ENCODE measurements around the gene RNF130. TPM values are rescaled to one million over a fixed set of nuclear protein-coding genes. Genes with fewer than 3 reads are reported as not detected.

The RNF130 gene
- polyA plus RNA-seq, 3 donors from 2014 or later = 24.8 to 42.8 (median 38.2) TPM

DNA sequence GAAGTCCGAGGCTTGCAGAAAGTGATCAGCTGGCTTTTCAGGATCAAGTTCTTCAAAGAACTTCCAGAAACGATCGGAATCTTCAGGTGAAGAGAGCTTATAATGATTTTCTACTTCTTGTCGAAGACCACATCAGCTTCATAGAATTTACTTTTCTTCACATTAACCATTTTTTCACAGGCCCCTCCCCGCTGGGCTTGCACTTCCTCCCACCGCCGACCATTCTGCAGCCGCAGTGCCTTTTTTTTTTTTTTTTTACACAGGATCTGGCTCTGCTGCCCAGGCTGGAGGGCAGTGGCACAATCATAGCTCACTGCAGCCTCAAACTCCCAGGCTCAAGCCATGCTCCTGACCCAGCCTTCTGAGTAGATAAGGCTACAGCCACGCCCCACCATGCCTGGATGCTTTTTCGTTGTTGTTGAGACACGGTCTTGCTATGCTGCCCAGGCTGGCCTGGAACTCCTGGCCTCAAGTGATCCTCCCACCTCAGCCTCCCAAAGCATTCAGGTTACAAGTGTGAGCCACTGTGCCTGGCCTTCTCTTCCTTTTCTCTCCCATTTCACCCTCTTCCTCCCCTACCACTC is 15.3 kb upstream of the RNF130 start:
- peaks cover 25 to 41% (median 32%) of the 10 kb centered on the region in 3 donors for H3K27me3 Mint-ChIP-seq (ENCODE audit: low read depth in 3 of 3)
- H3K27ac Mint-ChIP-seq = peak overlapping the region; percentile 43 to 84 (median 71)
- peak; percentile 69 to 70 (median 70) for DNase-seq
- H3K9me3 Mint-ChIP-seq = no peaks in the 10 kb centered on the region
- H3K4me1 Mint-ChIP-seq = peaks cover 48 to 51% of the 10 kb centered on the region in 2 donors
- H3K4me3 Mint-ChIP-seq = peak overlapping the region; percentile 68 to 89 (median 77)
- H3K36me3 Mint-ChIP-seq = no peaks in the 10 kb centered on the region

DNA sequence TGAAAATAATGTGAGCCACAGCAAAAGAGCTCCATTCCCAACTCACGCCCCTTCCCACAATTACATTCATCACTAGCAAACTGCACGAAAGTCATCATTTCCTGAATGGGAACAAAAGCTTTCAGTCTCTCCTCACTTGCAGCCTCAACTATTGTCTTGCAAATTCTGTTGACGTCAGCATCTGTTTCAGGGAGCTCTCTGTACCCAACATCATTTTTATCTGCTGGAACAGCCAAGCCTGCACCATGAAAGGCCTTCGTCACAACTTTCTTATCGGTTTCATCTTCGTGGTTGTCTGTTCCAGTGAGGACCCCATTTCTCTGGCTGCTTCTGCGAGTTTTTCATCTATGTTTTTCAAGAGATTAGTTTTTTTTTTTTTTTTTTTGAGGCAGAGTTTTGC is 14.3 kb upstream of the RNF130 start:
- Mint-ChIP-seq H3K4me3 (peak overlapping the region; percentile 55 to 89 (median 75)), H3K4me1 (peaks cover 49 to 50% of the 10 kb centered on the region in 2 donors), H3K27ac (peak overlapping the region in 4 of 6 donors; percentile 5 to 75 (median 46)), H3K36me3 (no peaks in the 10 kb centered on the region), H3K9me3 (no peaks in the 10 kb centered on the region), H3K27me3 (ENCODE audit: low read depth in 3 of 3) (peaks cover 23 to 42% (median 39%) of the 10 kb centered on the region in 3 donors)
- DNase-seq = peak; percentile 43 to 64 (median 61)

GRCh38 chr5:180084638-180085561 is 13.3 kb upstream of the RNF130 start:
- H3K36me3 Mint-ChIP-seq = no peaks in the 10 kb centered on the region
- H3K9me3 Mint-ChIP-seq = no peaks in the 10 kb centered on the region
- H3K27ac Mint-ChIP-seq = no peak overlapping the region
- peak in 1 of 3 donors; percentile 19 for DNase-seq
- H3K27me3 Mint-ChIP-seq (ENCODE audit: low read depth in 3 of 3) = peaks cover 27 to 45% (median 40%) of the 10 kb centered on the region in 3 donors
- peaks cover 54% of the 10 kb centered on the region in 2 donors for H3K4me1 Mint-ChIP-seq
- peak overlapping the region in 4 of 5 donors; percentile 30 to 83 (median 58) for H3K4me3 Mint-ChIP-seq

GRCh38 chr5:180083529-180084060 is 12.0 kb upstream of the RNF130 start:
- no peak overlapping the region for H3K4me3 Mint-ChIP-seq
- no peak overlapping the region for H3K27ac Mint-ChIP-seq
- no peaks in the 10 kb centered on the region for H3K9me3 Mint-ChIP-seq
- no peak for DNase-seq
- peaks cover 27 to 48% (median 45%) of the 10 kb centered on the region in 3 donors for H3K27me3 Mint-ChIP-seq (ENCODE audit: low read depth in 3 of 3)
- H3K4me1 Mint-ChIP-seq = peaks cover 54 to 63% of the 10 kb centered on the region in 2 donors
- H3K36me3 Mint-ChIP-seq = no peaks in the 10 kb centered on the region

DNA sequence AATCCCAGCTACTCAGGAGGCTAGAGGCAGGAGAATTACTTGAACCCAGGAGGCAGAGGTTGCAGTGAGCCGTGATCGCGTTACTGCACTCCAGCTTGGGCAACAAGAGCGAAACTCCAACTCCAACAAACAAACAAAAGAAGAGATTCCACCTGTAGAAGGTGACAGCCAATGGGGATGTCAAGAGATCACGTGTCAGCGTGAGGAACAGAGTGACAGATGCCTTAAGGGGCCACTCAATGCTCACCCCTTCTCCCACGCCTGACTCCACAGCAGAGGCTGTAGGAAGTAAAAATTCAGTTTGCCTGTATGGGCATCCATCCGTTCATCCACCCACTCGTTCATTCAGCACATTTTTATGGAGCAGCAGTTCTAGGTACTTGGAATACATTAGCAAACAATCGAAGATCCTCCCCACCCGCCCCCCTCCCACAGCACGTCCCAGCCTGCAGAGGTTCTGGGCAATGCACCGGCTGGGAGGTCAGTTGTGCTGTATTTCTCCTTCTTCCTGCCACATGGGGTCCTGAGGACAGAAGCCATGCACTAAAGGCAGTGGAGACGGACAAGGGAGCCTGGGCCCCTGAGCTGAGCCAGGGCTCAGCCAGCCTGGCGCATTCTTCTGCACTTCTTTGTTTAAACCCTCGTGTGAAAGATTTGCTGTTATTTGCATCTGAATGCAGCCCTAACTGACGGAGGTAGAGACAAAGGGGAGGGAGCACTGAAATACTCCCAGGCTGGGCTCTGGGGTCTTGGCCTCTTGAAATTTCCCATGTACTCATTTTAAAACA is 11.3 kb upstream of the RNF130 start:
- Mint-ChIP-seq H3K4me1 (peaks cover 47 to 56% of the 10 kb centered on the region in 2 donors), H3K27me3 (ENCODE audit: low read depth in 3 of 3) (peaks cover 26 to 49% (median 44%) of the 10 kb centered on the region in 3 donors), H3K9me3 (no peaks in the 10 kb centered on the region), H3K27ac (no peak overlapping the region), H3K4me3 (peak overlapping the region in 1 of 5 donors; percentile 13), H3K36me3 (no peaks in the 10 kb centered on the region)
- no peak for DNase-seq

GRCh38 chr5:180081481-180081880 is 9.9 kb upstream of the RNF130 start:
- Mint-ChIP-seq H3K4me3 (no peak overlapping the region), H3K27ac (no peak overlapping the region), H3K27me3 (ENCODE audit: low read depth in 3 of 3) (peaks cover 20 to 42% (median 38%) of the 10 kb centered on the region in 3 donors), H3K36me3 (no peaks in the 10 kb centered on the region), H3K4me1 (peaks cover 38 to 44% of the 10 kb centered on the region in 2 donors), H3K9me3 (no peaks in the 10 kb centered on the region)
- DNase-seq = no peak

DNA sequence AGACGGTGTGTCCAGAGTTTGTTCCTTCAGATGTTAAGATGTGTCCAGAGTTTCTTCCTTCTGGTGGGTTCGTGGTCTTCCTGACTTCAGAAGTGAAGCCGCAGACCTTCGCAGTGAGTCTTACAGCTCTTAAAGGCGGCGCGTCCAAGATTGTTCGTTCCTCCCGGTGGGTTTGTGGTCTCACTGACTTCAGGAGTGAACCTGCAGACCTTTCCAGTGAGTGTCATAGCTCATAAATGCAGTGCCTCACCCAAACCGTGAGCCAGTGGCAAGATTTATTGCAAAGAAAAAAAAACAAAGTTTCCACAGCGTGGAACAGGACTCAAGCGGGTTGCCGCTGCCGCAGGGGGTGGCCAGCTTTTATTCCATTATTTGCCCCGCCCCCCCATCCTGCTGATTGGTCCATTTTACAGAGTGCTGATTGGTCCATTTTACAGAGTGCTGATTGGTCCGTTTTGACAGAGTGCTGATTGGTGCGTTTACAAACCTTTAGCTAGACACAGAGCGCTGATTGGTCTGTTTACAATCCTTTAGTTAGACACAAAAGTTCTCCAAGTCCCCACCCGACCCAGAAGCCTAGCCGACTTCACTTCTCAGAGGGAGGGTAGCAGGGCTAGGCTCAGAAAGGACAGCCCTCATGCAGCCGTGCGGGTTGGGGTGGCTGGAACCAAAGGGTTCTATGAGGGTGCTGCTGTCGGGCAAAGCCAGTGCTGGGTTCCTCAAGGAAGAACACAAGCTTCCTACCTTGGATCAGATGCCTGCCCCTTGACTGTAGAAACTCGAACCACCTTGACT is 9.1 kb upstream of the RNF130 start:
- H3K4me1 Mint-ChIP-seq = peaks cover 30 to 36% of the 10 kb centered on the region in 2 donors
- H3K27me3 Mint-ChIP-seq (ENCODE audit: low read depth in 3 of 3) = peaks cover 22 to 36% (median 34%) of the 10 kb centered on the region in 3 donors
- H3K36me3 Mint-ChIP-seq = no peaks in the 10 kb centered on the region
- DNase-seq = peak; percentile 43 to 54 (median 47)
- H3K4me3 Mint-ChIP-seq = peak overlapping the region; percentile 73 to 89 (median 82)
- no peaks in the 10 kb centered on the region for H3K9me3 Mint-ChIP-seq
- peak overlapping the region in 1 of 6 donors; percentile 19 for H3K27ac Mint-ChIP-seq

DNA sequence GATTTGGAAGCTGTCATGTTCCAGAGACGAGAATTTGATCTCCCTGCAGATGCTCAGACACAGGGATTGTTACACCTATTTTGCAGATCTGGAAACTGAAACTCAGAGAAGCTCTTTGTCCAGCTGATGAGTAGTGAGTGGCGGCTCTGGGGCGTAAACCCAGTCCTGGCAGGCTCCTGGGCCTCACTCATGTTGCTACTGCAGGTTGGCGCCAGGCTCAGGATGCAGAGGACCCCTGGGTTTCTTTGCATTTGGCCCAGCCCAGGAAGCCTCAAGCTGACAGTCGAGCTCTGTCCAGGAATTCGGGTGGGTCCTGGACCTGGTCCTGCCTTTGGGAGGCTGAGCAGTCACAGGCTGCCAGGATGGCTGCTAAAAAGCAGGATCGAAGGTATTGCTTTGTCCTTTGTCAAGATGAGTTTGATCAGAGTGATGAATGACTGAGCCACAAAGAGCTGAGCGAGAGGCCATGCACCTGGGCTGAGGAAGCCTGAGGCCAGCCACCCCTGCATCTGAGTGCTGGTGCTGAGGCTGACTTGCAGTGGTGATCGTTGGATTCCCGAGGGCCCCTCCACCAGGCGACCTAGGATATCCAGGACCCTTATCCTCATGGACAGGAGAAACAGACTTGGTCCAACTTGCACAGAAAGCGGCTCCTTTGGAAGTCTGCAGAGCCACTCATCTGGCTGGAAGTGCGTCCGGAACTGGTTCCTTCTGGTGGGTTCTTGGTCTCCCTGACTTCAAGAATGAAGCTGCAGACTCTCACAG is 8.3 kb upstream of the RNF130 start:
- H3K27me3 Mint-ChIP-seq (ENCODE audit: low read depth in 3 of 3) = peaks cover 22 to 34% (median 33%) of the 10 kb centered on the region in 3 donors
- H3K4me1 Mint-ChIP-seq = peaks cover 22 to 28% of the 10 kb centered on the region in 2 donors
- H3K27ac Mint-ChIP-seq = no peak overlapping the region
- no peaks in the 10 kb centered on the region for H3K9me3 Mint-ChIP-seq
- no peaks in the 10 kb centered on the region for H3K36me3 Mint-ChIP-seq
- peak overlapping the region; percentile 73 to 89 (median 82) for H3K4me3 Mint-ChIP-seq
- DNase-seq = no peak

GRCh38 chr5:180078348-180078747 is 6.8 kb upstream of the RNF130 start:
- Mint-ChIP-seq H3K27me3 (ENCODE audit: low read depth in 3 of 3) (peaks cover 18 to 34% (median 25%) of the 10 kb centered on the region in 3 donors), H3K9me3 (no peaks in the 10 kb centered on the region), H3K4me3 (no peak overlapping the region), H3K27ac (no peak overlapping the region), H3K36me3 (no peaks in the 10 kb centered on the region), H3K4me1 (peaks cover 19 to 30% of the 10 kb centered on the region in 2 donors)
- DNase-seq = no peak

DNA sequence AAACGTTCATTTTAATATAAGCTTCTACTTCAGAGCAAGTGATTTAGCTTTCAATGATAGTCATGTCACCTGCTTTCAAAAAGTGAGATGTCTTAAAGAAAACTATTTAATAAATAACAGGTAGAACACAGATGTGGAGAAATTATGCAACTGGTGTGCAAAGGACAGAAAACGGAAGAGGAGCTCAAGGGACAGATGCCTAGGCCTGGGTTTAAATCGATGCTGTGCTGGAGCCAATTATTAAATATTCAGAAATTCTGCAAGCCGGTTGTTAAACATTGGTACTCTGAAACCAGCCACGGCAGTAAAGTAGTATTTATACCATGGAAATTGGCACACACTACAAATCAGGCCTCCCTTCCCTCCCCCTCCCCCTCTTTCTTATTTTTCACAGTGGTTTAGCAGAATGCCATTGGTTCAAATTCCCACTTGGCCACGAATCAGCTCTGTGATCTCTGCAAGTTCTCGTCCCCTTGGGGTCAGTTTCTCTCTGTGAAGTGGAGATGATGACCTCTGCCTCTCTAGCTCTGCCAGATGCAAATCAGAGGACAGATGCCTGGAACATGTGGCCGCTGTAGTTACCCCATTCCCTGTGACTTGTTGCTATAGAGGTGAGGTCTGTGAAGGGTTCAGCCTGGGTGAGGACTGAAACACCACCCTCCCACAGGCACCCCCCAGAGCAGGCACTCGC is 6.2 kb upstream of the RNF130 start:
- Mint-ChIP-seq H3K36me3 (no peaks in the 10 kb centered on the region), H3K27me3 (ENCODE audit: low read depth in 3 of 3) (peaks cover 15 to 34% (median 25%) of the 10 kb centered on the region in 3 donors), H3K4me1 (peaks cover 22 to 34% of the 10 kb centered on the region in 2 donors), H3K9me3 (no peaks in the 10 kb centered on the region), H3K27ac (no peak overlapping the region), H3K4me3 (no peak overlapping the region)
- no peak for DNase-seq

- no peaks in the 10 kb centered on the region for H3K9me3 Mint-ChIP-seq
- no peak overlapping the region for H3K27ac Mint-ChIP-seq
- H3K4me3 Mint-ChIP-seq = no peak overlapping the region
- peaks cover 11 to 21% (median 19%) of the 10 kb centered on the region in 3 donors for H3K27me3 Mint-ChIP-seq (ENCODE audit: low read depth in 3 of 3)
- H3K36me3 Mint-ChIP-seq = no peaks in the 10 kb centered on the region
- H3K4me1 Mint-ChIP-seq = peaks cover 27 to 45% of the 10 kb centered on the region in 2 donors
- no peak for DNase-seq
Measured at GRCh38 chr5:180075703-180076102, 4.1 kb upstream of the RNF130 start.
